A673 (cell line): ENCODE data around the gene ACTR3.

Source experiments
- CTCF ChIP-seq: fragments of 300-800, 200-600 bp; sonication (generic); conservative IDR thresholded peaks from 2 replicates; pipeline ENCODE4 v1.5.1; 2017; ENCODE audit warnings: low read depth, mild to moderate bottlenecking, antibody characterized with exemption, low read length, moderate library complexity, mixed read lengths
- EZH2 ChIP-seq: fragments of 200-600 bp; sonication (generic); IDR thresholded peaks from 2 replicates; pipeline ENCODE4 v1.6.1; 2017; ENCODE audit warnings: borderline replicate concordance, low read depth, mild to moderate bottlenecking, mixed read lengths, antibody characterized with exemption, low read length; ENCODE audit not compliant: poor library complexity, severe bottlenecking

DNA sequence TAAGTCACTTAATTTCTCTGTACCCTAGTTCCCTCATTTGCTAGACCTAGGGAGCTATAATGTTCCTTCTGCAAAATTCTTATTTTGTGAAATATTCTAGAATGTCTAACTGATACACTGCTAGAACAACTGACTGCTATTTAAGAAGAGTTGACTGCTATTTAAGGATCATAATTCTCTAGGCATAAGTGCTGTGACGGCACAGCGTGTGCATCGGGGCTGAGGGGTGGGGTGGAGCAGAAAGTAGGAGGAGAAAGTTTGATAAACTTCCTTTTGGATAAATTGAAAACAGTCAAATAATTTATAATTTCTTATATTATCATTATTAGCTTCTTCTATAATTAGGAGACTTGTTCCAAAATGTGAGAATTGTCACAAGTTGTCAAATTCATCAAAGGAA, 10.4 kb upstream of the ACTR3 start:
- TF ChIP-seq CTCF (no peak), EZH2 (no peak)
